ENCODE results near the gene SYT7. TPM values are rescaled to one million over a fixed set of nuclear protein-coding genes. Genes with fewer than 3 reads are reported as not detected.

Gene SYT7
- total and polyA plus RNA-seq, 2 donors (not counting 1 experiment from before 2014, with no cell fraction given), result not detected

- H3K9ac ChIP-seq (ENCODE audit: low read length), result no peak overlapping the region
- no peaks in the 10 kb centered on the region for H3K79me2 ChIP-seq (ENCODE audit: control insufficient read depth, insufficient read depth, low read length)
- ChIA-PET POLR2A (no interaction called here), CTCF (interaction anchor here (0.9 to 6.9 kb wide), 6 partner anchors 9 to 258 kb away, joined by 3 to 62 read pairs (median 14); no protein-coding TSS in a partner anchor)
- TF ChIP-seq EZH2 (IDR thresholded peaks at IDR 0.05; ENCODE audit: borderline replicate concordance, insufficient read depth, low read depth, low read length, poor library complexity, severe bottlenecking), result no peak
- TF ChIP-seq CTCF (IDR thresholded peaks at IDR 0.05), result no peak
- peaks cover 0 to 6% of the 10 kb centered on the region in 2 donors for H3K4me1 ChIP-seq (ENCODE audit: control insufficient read depth in 2 of 2, insufficient read depth in 2 of 2, low read length in 2 of 2)
- Mint-ChIP-seq H3K4me3 (no peak overlapping the region), H3K27me3 (peaks cover 1% of the 10 kb centered on the region), H3K27ac (no peak overlapping the region), H3K9me3 (ENCODE audit: insufficient read depth) (no peaks in the 10 kb centered on the region), H3K4me1 (peaks cover 2% of the 10 kb centered on the region)
- H4K20me1 ChIP-seq (ENCODE audit: control insufficient read depth, insufficient read depth, low read length, poor library complexity, severe bottlenecking), result no peaks in the 10 kb centered on the region
- WGBS (ENCODE audit: insufficient coverage), result 100% methylated on average over 1 of the region's 1 CpG
- DNase-seq (no peak), ATAC-seq (ENCODE audit: low read depth) (no peak)
- H3K27me3 ChIP-seq (replicated peaks in 1 of 4; ENCODE audit: control extremely low read depth in 1 of 4, control insufficient read depth in 3 of 4, insufficient read depth in 4 of 4, low read length in 3 of 4), result peaks cover 0 to 8% (median 0%) of the 10 kb centered on the region in 4 experiments
- no peak overlapping the region for H3K4me2 ChIP-seq (replicated peaks; ENCODE audit: low read depth, low read length, poor library complexity, severe bottlenecking)
- H3K4me3 ChIP-seq (ENCODE audit: control extremely low read depth in 1 of 5, extremely low read depth in 1 of 5, insufficient read depth in 1 of 5, low read depth in 2 of 5, low read length in 4 of 5), result no peak overlapping the region
- no peaks in the 10 kb centered on the region for H3K9me3 ChIP-seq (ENCODE audit: control extremely low read depth in 1 of 3, control insufficient read depth in 2 of 3, insufficient read depth in 1 of 3, low read length in 2 of 3)
- H3K27ac ChIP-seq (ENCODE audit: low read length in 2 of 2), result no peak overlapping the region
- H3K36me3 ChIP-seq (replicated peaks in 1 of 2; ENCODE audit: control extremely low read depth in 1 of 2, control insufficient read depth in 1 of 2, extremely low read depth in 1 of 2, insufficient read depth in 2 of 2, low read length in 1 of 2), result peaks cover 0 to 11% of the 10 kb centered on the region in 2 experiments
- H2AFZ ChIP-seq (ENCODE audit: insufficient read depth, low read depth, low read length, poor library complexity, severe bottlenecking), result no peak overlapping the region
- intact Hi-C loops (cut with micrococcal nuclease), result no loop called here
Measured at GRCh38 chr11:61475433-61475832, 105.4 kb downstream of the SYT7 start.

DNA sequence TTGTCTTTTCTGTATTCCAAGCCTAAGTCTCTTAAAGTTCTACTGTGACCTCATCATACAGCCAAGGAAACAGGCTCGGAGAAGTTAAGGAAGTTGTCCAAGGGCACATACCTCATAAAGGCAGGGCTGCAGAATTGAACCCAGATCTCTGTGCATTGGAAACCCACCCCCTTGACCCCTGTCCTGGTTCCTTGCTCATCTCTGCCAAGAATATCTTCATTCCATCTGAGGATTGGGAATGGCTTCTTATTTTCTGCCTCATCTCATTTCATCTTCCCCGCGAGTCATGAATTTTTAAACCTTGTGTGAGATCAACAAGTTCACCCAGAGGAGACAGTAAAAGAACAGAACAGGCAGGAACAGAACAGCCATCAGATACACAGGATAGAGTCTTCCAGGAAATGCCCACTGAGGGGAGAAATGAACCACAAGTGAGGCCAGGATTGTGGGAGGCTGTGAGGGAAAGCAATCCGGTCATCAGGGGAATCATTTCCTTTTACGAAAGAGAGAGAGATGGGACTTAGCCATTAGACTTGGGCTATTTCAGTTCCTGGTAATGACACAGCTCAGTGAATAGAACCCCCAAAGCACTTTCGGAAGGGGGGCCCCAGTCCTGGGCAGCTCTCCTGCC is 106.7 kb downstream of the SYT7 start:
- TF ChIP-seq CTCF (IDR thresholded peaks at IDR 0.05), result no peak
- TF ChIP-seq EZH2 (IDR thresholded peaks at IDR 0.05; ENCODE audit: borderline replicate concordance, insufficient read depth, low read depth, low read length, poor library complexity, severe bottlenecking), result no peak
- CTCF ChIA-PET, result interaction anchor here (1.7 to 6.9 kb wide), 3 partner anchors 43 to 164 kb away, joined by 5 to 62 read pairs (median 55); no protein-coding TSS in a partner anchor
- POLR2A ChIA-PET, result no interaction called here
- peaks cover 2% of the 10 kb centered on the region for H3K4me1 Mint-ChIP-seq
- Histone ChIP-seq H3K36me3 (replicated peaks in 1 of 2; ENCODE audit: control extremely low read depth in 1 of 2, control insufficient read depth in 1 of 2, extremely low read depth in 1 of 2, insufficient read depth in 2 of 2, low read length in 1 of 2) (peaks cover 0 to 11% of the 10 kb centered on the region in 2 experiments), H3K9ac (ENCODE audit: low read length) (no peak overlapping the region), H3K79me2 (ENCODE audit: control insufficient read depth, insufficient read depth, low read length) (no peaks in the 10 kb centered on the region), H3K27ac (ENCODE audit: low read length in 2 of 2) (no peak overlapping the region), H3K27me3 (replicated peaks in 1 of 4; ENCODE audit: control extremely low read depth in 1 of 4, control insufficient read depth in 3 of 4, insufficient read depth in 4 of 4, low read length in 3 of 4) (peaks cover 0 to 8% (median 0%) of the 10 kb centered on the region in 4 experiments), H3K4me2 (replicated peaks; ENCODE audit: low read depth, low read length, poor library complexity, severe bottlenecking) (no peak overlapping the region), H3K4me1 (ENCODE audit: control insufficient read depth in 2 of 2, insufficient read depth in 2 of 2, low read length in 2 of 2) (peaks cover 0 to 6% of the 10 kb centered on the region in 2 donors), H3K4me3 (ENCODE audit: control extremely low read depth in 1 of 5, extremely low read depth in 1 of 5, insufficient read depth in 1 of 5, low read depth in 2 of 5, low read length in 4 of 5) (no peak overlapping the region), H4K20me1 (ENCODE audit: control insufficient read depth, insufficient read depth, low read length, poor library complexity, severe bottlenecking) (no peaks in the 10 kb centered on the region), H2AFZ (ENCODE audit: insufficient read depth, low read depth, low read length, poor library complexity, severe bottlenecking) (no peak overlapping the region), H3K9me3 (ENCODE audit: control extremely low read depth in 1 of 3, control insufficient read depth in 2 of 3, insufficient read depth in 1 of 3, low read length in 2 of 3) (no peaks in the 10 kb centered on the region)
- H3K27ac Mint-ChIP-seq, result no peak overlapping the region
- H3K4me3 Mint-ChIP-seq, result no peak overlapping the region
- no peak for ATAC-seq (ENCODE audit: low read depth)
- DNase-seq, result no peak
- no peaks in the 10 kb centered on the region for H3K27me3 Mint-ChIP-seq
- H3K9me3 Mint-ChIP-seq (ENCODE audit: insufficient read depth), result no peaks in the 10 kb centered on the region
- intact Hi-C loops (cut with micrococcal nuclease), result no loop called here
- 89% methylated on average over 4 of the region's 6 CpGs for WGBS (ENCODE audit: insufficient coverage)
